Measurements from ENCODE around the gene E2F7. TPM values are rescaled to one million over a fixed set of nuclear protein-coding genes. Genes with fewer than 3 reads are reported as not detected.

E2F7 gene
- total RNA-seq, 2 donors from 2014 or later: 0.36 to 3.5 TPM

DNA sequence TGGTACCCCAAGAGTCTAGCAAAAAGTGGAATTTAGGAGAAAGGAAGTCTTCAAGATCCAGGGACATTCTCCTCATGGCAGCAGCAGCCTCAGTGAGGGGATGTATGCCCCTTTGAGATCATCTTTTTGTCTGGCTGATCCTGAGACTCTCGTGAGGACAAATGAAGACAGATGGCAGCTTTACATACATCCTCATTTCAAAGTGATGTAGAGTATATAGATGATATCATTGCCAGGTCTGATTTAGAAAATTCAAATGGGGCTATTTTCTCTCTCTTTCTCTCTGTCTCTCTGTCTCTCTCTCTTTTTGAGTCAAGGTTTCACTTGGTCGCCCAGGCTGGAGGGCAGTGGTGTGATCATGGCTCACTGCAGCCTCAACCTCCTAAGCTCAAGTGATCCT, 61.5 kb downstream of the E2F7 start:
- Histone ChIP-seq H3K4me1 (replicated peaks) (no peaks in the 10 kb centered on the region), H3K9me3 (no peaks in the 10 kb centered on the region), H3K27ac (no peak overlapping the region), H3K36me3 (no peaks in the 10 kb centered on the region), H3K4me3 (no peak overlapping the region), H3K27me3 (replicated peaks; ENCODE audit: insufficient read depth) (no peaks in the 10 kb centered on the region)
- TF ChIP-seq POLR2AphosphoS5 (IDR thresholded peaks at IDR 0.05): no peak
- no peak for TF ChIP-seq POLR2A (IDR thresholded peaks at IDR 0.05)
- TF ChIP-seq CTCF (IDR thresholded peaks at IDR 0.05): no peak
- intact Hi-C loops (cut with DNase I): loop anchor here (10.0 kb wide), 1 partner anchor 209 kb away; no protein-coding TSS in a partner anchor
- WGBS: 89% methylated on average over 2 of the region's 2 CpGs
- DNase-seq (ENCODE audit: low spot score): no peak

DNA sequence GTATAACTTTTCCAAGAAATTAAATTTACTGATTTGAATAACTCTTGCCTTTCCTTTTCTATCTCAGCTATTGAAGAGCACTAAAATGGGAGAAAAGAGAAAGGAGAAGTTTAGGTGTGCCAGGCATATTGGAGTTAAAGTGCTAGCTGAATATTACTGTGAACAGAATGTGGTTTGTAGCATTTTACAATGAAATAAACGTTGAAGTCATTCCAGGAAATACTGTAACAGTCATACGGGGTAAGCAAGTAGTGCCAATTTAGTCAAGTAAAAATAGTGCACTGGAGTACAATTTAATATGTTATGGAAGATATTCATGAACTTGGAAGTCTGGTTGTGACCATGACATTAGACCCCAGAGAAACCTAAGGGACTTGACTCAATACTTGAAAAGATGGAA, 62.1 kb downstream of the E2F7 start:
- H3K9me3 ChIP-seq: no peaks in the 10 kb centered on the region
- no peaks in the 10 kb centered on the region for H3K36me3 ChIP-seq
- H3K27me3 ChIP-seq (replicated peaks; ENCODE audit: insufficient read depth): no peaks in the 10 kb centered on the region
- H3K27ac ChIP-seq: no peak overlapping the region
- TF ChIP-seq POLR2A (IDR thresholded peaks at IDR 0.05) (no peak), POLR2AphosphoS5 (IDR thresholded peaks at IDR 0.05) (no peak), CTCF (IDR thresholded peaks at IDR 0.05) (no peak)
- intact Hi-C loops (cut with DNase I): loop anchor here (10.0 kb wide), 1 partner anchor 208 kb away; no protein-coding TSS in a partner anchor
- no peak for DNase-seq (ENCODE audit: low spot score)
- H3K4me1 ChIP-seq (replicated peaks): no peaks in the 10 kb centered on the region
- 0% methylated on average over 2 of the region's 2 CpGs for WGBS
- no peak overlapping the region for H3K4me3 ChIP-seq

DNA sequence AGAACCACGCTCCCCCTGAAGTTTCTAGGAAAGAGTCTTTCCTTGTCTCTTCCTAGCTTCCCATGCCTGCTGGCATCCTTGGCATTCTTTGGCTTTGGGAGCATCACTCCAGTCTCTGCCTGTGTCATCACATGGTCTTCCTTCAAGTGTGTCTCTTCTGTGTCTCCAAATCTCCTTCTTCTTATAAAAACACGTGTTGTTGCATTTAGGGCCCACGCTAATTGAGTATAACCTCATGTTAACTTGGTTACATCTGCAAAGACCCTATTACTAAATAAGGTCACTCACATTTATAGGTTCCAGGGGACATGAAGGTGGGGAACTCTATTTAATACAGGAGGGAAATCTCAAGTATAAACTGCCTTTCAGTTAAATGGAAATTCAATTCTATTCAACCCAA, 63.0 kb downstream of the E2F7 start:
- intact Hi-C loops (cut with DNase I): loop anchor here (10.0 kb wide), 1 partner anchor 208 kb away; no protein-coding TSS in a partner anchor
- Histone ChIP-seq H3K9me3 (no peaks in the 10 kb centered on the region), H3K27ac (no peak overlapping the region), H3K4me3 (no peak overlapping the region), H3K36me3 (no peaks in the 10 kb centered on the region), H3K4me1 (replicated peaks) (no peaks in the 10 kb centered on the region), H3K27me3 (replicated peaks; ENCODE audit: insufficient read depth) (no peaks in the 10 kb centered on the region)
- no peak for DNase-seq (ENCODE audit: low spot score)
- WGBS: 92% methylated on average over 3 of the region's 3 CpGs
- TF ChIP-seq CTCF (IDR thresholded peaks at IDR 0.05): no peak
- TF ChIP-seq POLR2A (IDR thresholded peaks at IDR 0.05): no peak
- no peak for TF ChIP-seq POLR2AphosphoS5 (IDR thresholded peaks at IDR 0.05)

DNA sequence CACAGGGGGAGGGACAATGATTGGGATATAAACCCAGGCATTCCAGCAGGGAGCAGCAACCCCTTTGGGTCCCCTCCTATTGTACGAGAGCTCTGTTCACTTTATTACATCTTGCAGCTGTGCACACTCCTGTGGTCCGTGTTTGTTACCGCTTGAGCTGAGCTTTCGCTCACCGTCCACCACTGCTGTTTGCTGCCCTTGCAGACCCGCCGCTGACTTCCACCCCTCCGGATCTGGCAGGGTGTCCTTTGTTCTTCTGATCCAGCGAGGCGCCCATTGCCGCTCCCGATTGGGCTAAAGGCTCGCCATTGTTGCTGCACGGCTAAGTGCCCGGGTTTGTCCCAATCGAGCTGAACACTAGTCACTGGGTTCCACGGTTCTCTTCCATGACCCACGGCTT, 64.1 kb downstream of the E2F7 start:
- no peak overlapping the region for H3K4me3 ChIP-seq
- no peaks in the 10 kb centered on the region for H3K27me3 ChIP-seq (replicated peaks; ENCODE audit: insufficient read depth)
- H3K9me3 ChIP-seq: no peaks in the 10 kb centered on the region
- TF ChIP-seq POLR2A (IDR thresholded peaks at IDR 0.05) (no peak), CTCF (IDR thresholded peaks at IDR 0.05) (no peak), POLR2AphosphoS5 (IDR thresholded peaks at IDR 0.05) (no peak)
- DNase-seq (ENCODE audit: low spot score): no peak
- H3K36me3 ChIP-seq: no peaks in the 10 kb centered on the region
- intact Hi-C loops (cut with DNase I): loop anchor here (10.0 kb wide), 1 partner anchor 206 kb away; no protein-coding TSS in a partner anchor
- 82% methylated on average over 18 of the region's 18 CpGs for WGBS
- H3K27ac ChIP-seq: no peak overlapping the region
- no peaks in the 10 kb centered on the region for H3K4me1 ChIP-seq (replicated peaks)

- TF ChIP-seq POLR2AphosphoS5 (IDR thresholded peaks at IDR 0.05) (no peak), POLR2A (IDR thresholded peaks at IDR 0.05) (no peak), CTCF (IDR thresholded peaks at IDR 0.05) (no peak)
- DNase-seq (ENCODE audit: low spot score): no peak
- no peaks in the 10 kb centered on the region for H3K36me3 ChIP-seq
- 58% methylated on average over 2 of the region's 2 CpGs for WGBS
- intact Hi-C loops (cut with DNase I): no loop called here
- no peaks in the 10 kb centered on the region for H3K4me1 ChIP-seq (replicated peaks)
- H3K4me3 ChIP-seq: no peak overlapping the region
- no peaks in the 10 kb centered on the region for H3K27me3 ChIP-seq (replicated peaks; ENCODE audit: insufficient read depth)
- H3K9me3 ChIP-seq: no peaks in the 10 kb centered on the region
- H3K27ac ChIP-seq: no peak overlapping the region
These were observed 66.3 kb downstream of the E2F7 start for GRCh38 chr12:76998908-76999556.
